Forelimb muscle (tissue), 1 donor: ENCODE data around the gene SPEF2. TPM values are rescaled to one million over a fixed set of nuclear protein-coding genes. Genes with fewer than 3 reads are reported as not detected.
"Not testable (repeated sequence)": the region's sequence is repeated elsewhere in the genome, so short reads cannot be mapped to it uniquely, and the experiment has no call there.

Experiments used
- DNase-seq: peaks from one replicate; pipeline ENCODE4 v3.0.0-alpha.2; 2013; ENCODE audit warnings: low read depth
- polyA plus RNA-seq: library from polyadenylated mRNA; unstranded; fragments of 120-200 nt; gene quantifications from one replicate; pipeline ENCODE4 v1.2.1, GENCODE V29; 2013; ENCODE audit not compliant: insufficient read length

Gene SPEF2
- polyA plus RNA-seq, 1 donor = 8.9 TPM

GRCh38 chr5:35657877-35658276 is 40.2 kb downstream of the SPEF2 start:
- DNase-seq = no peak

GRCh38 chr5:35659556-35659955 is 41.9 kb downstream of the SPEF2 start:
- DNase-seq = no peak

GRCh38 chr5:35660451-35660850 is 42.8 kb downstream of the SPEF2 start:
- no peak for DNase-seq

- no peak for DNase-seq
Observed at GRCh38 chr5:35664584-35664983, 46.9 kb downstream of the SPEF2 start.

GRCh38 chr5:35665096-35665495 is 47.4 kb downstream of the SPEF2 start:
- no peak for DNase-seq

- DNase-seq = no peak
Observed at GRCh38 chr5:35668319-35668718, 50.7 kb downstream of the SPEF2 start.

- no peak for DNase-seq
Observed at GRCh38 chr5:35668794-35669193, 51.1 kb downstream of the SPEF2 start.

- DNase-seq = no peak
Observed at GRCh38 chr5:35671541-35672295, 54.1 kb downstream of the SPEF2 start.

GRCh38 chr5:35672296-35672655 is 54.6 kb downstream of the SPEF2 start:
- not testable (repeated sequence) for DNase-seq

- no peak for DNase-seq
Observed at GRCh38 chr5:35672995-35673394, 55.3 kb downstream of the SPEF2 start.

GRCh38 chr5:35674049-35674448 is 56.4 kb downstream of the SPEF2 start:
- DNase-seq = no peak

GRCh38 chr5:35675392-35675791 is 57.7 kb downstream of the SPEF2 start:
- no peak for DNase-seq

- no peak for DNase-seq
Observed at GRCh38 chr5:35677878-35678277, 60.2 kb downstream of the SPEF2 start.

GRCh38 chr5:35678661-35679060 is 61.0 kb downstream of the SPEF2 start:
- DNase-seq = no peak

GRCh38 chr5:35679357-35679756 is 61.7 kb downstream of the SPEF2 start:
- no peak for DNase-seq

GRCh38 chr5:35681911-35682310 is 64.2 kb downstream of the SPEF2 start:
- no peak for DNase-seq

- DNase-seq = no peak
Observed at GRCh38 chr5:35683466-35683865, 65.8 kb downstream of the SPEF2 start.

GRCh38 chr5:35685161-35685560 is 67.5 kb downstream of the SPEF2 start:
- no peak for DNase-seq

- DNase-seq = no peak
Observed at GRCh38 chr5:35687961-35688360, 70.3 kb downstream of the SPEF2 start.

- DNase-seq = no peak
Observed at GRCh38 chr5:35694481-35694880, 76.8 kb downstream of the SPEF2 start.

GRCh38 chr5:35698047-35698808 is 80.6 kb downstream of the SPEF2 start:
- no peak for DNase-seq

- no peak for DNase-seq
Observed at GRCh38 chr5:35707659-35708058, 90.0 kb downstream of the SPEF2 start.

GRCh38 chr5:35709688-35710087 is 92.0 kb downstream of the SPEF2 start:
- DNase-seq = no peak
